ENCODE data around the gene ZNF277. TPM values are rescaled to one million over a fixed set of nuclear protein-coding genes. Genes with fewer than 3 reads are reported as not detected.
A peak's percentile ranks its signal among the peaks of the same experiment; 100 is the strongest.

The ZNF277 gene
- polyA plus RNA-seq, 2 of the 4 experiments (the other 2 are of a cell fraction): 23.4 to 31.9 TPM

DNA sequence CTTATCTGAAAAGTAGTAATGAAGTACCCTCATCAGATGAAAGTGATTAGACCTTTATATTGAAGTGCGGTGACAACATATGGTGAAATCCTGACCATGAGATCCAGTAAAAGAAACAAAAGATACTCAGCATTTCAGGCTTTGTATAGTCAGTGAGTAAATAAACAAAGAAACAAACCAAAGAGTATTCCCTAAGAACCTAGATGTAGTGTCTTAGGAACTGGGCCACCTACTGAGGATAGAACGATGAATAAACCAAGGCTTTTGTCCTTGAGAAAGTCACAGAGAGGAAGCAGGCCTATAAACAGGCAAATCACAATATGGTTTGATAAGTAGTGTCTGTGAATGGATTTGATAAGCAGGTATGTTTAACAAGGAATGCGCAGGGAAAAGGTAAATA is 46.2 kb downstream of the ZNF277 start:
- H3K27ac ChIP-seq: no peak overlapping the region
- CTCF ChIA-PET: no interaction called here
- no peaks in the 10 kb centered on the region for H3K9me3 ChIP-seq
- no peak overlapping the region for H3K4me2 ChIP-seq
- TF ChIP-seq CBX2 (IDR thresholded peaks at IDR 0.05; ENCODE audit: borderline replicate concordance, low read depth) (no peak), ZFP36 (IDR thresholded peaks at IDR 0.05; ENCODE audit: borderline replicate concordance, partially characterized antibody) (no peak), GATA3 (IDR thresholded peaks at IDR 0.05; ENCODE audit: borderline replicate concordance) (no peak), SREBF2 (IDR thresholded peaks at IDR 0.05) (no peak)
- POLR2A ChIA-PET: no interaction called here
- no peak for FAIRE-seq
- no peak for DNase-seq (ENCODE audit: low read depth in 1 of 2, low spot score in 1 of 2)
- no peak for ATAC-seq
- WGBS (ENCODE audit: missing lambda C conversion rate): 98% methylated on average over 3 of the region's 3 CpGs
- no peak overlapping the region for H3K4me3 ChIP-seq
- H3K4me1 ChIP-seq: peaks cover 21% of the 10 kb centered on the region

DNA sequence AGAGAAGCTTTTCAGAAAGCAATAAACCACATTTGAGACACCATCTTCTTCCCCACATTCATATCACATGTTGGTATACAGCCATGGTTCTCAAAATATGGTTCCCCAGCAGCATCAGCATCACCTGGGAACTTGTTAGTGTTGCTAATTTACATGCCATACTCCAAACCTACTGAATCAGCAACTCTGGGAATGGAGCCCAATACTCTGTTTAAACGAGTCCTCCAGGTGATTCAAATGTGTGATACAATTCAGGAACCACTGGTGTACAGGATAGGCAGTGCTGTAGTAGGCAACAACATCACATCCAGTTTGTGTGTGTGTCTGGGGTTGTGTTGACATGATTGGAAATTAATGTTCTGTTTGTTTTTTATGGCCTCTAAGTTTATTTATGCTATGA is 47.7 kb downstream of the ZNF277 start:
- Histone ChIP-seq H3K9me3 (no peaks in the 10 kb centered on the region), H3K27ac (no peak overlapping the region), H3K4me2 (no peak overlapping the region), H3K4me1 (peaks cover 21% of the 10 kb centered on the region), H3K4me3 (no peak overlapping the region)
- ChIA-PET CTCF (no interaction called here), POLR2A (no interaction called here)
- FAIRE-seq: no peak
- no peak for ATAC-seq
- no peak for DNase-seq (ENCODE audit: low read depth in 1 of 2, low spot score in 1 of 2)
- WGBS (ENCODE audit: missing lambda C conversion rate): 85% methylated on average over 1 of the region's 1 CpG
- no peak for TF ChIP-seq SMC3 (IDR thresholded peaks at IDR 0.05)
- TF ChIP-seq EHMT2 (IDR thresholded peaks at IDR 0.05; ENCODE audit: low read depth): no peak
- TF ChIP-seq, protein P1, sequence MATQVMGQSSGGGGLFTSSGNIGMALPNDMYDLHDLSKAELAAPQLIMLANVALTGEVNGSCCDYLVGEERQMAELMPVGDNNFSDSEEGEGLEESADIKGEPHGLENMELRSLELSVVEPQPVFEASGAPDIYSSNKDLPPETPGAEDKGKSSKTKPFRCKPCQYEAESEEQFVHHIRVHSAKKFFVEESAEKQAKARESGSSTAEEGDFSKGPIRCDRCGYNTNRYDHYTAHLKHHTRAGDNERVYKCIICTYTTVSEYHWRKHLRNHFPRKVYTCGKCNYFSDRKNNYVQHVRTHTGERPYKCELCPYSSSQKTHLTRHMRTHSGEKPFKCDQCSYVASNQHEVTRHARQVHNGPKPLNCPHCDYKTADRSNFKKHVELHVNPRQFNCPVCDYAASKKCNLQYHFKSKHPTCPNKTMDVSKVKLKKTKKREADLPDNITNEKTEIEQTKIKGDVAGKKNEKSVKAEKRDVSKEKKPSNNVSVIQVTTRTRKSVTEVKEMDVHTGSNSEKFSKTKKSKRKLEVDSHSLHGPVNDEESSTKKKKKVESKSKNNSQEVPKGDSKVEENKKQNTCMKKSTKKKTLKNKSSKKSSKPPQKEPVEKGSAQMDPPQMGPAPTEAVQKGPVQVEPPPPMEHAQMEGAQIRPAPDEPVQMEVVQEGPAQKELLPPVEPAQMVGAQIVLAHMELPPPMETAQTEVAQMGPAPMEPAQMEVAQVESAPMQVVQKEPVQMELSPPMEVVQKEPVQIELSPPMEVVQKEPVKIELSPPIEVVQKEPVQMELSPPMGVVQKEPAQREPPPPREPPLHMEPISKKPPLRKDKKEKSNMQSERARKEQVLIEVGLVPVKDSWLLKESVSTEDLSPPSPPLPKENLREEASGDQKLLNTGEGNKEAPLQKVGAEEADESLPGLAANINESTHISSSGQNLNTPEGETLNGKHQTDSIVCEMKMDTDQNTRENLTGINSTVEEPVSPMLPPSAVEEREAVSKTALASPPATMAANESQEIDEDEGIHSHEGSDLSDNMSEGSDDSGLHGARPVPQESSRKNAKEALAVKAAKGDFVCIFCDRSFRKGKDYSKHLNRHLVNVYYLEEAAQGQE (IDR thresholded peaks at IDR 0.05): no peak
- TF ChIP-seq CHD4 (IDR thresholded peaks at IDR 0.05; ENCODE audit: borderline replicate concordance): no peak
- TF ChIP-seq JUN (IDR thresholded peaks at IDR 0.05): no peak
- TF ChIP-seq, protein P2, sequence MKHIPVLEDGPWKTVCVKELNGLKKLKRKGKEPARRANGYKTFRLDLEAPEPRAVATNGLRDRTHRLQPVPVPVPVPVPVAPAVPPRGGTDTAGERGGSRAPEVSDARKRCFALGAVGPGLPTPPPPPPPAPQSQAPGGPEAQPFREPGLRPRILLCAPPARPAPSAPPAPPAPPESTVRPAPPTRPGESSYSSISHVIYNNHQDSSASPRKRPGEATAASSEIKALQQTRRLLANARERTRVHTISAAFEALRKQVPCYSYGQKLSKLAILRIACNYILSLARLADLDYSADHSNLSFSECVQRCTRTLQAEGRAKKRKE (CRISPR knock-in tag; IDR thresholded peaks at IDR 0.05; ENCODE audit: low read depth): no peak
- TF ChIP-seq HOXA7 (CRISPR knock-in tag; IDR thresholded peaks at IDR 0.05): no peak
- no peak for TF ChIP-seq POLR2A (IDR thresholded peaks at IDR 0.05; ENCODE audit: low read length)
- TF ChIP-seq, protein P3, sequence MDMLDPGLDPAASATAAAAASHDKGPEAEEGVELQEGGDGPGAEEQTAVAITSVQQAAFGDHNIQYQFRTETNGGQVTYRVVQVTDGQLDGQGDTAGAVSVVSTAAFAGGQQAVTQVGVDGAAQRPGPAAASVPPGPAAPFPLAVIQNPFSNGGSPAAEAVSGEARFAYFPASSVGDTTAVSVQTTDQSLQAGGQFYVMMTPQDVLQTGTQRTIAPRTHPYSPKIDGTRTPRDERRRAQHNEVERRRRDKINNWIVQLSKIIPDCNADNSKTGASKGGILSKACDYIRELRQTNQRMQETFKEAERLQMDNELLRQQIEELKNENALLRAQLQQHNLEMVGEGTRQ (IDR thresholded peaks at IDR 0.05): no peak

DNA sequence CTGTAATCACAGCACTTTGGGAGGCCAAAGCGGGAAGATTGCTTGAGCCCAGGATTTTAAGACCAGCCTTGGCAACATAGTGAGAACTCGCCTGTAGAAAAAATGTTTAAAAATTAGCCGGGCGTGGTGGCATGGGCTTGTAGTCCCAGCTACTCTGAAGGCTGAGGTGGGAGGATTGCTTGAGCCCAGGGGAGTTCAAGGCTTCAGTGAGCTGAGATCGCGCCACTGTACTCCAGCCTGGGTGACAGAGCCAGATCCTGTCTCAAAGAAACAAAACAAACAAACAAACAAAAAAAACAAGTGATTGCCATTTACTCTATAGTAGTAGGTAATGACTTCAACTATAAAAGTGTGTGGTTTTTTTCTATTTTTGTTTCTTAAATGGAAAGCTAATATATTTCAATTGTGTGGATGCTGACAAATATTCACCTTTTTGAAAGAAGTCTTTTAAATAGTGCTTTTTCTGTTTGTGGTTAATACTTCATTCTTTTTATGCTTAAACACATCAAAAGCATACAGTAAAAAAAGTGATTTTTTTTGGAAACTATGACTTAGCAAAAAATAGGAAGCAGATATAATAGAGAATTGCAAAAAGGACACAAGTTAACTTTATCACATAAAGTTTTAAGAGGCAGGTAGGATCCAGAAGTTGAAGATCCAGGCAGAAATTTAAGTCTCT is 48.4 kb downstream of the ZNF277 start:
- DNase-seq (ENCODE audit: low read depth in 1 of 2, low spot score in 1 of 2) (no peak), ATAC-seq (no peak), FAIRE-seq (peak; percentile 56)
- CTCF ChIA-PET: no interaction called here
- TF ChIP-seq JUNB (IDR thresholded peaks at IDR 0.05) (no peak), CHD2 (IDR thresholded peaks at IDR 0.05; ENCODE audit: low read length, partially characterized antibody) (no peak), EP300 (IDR thresholded peaks at IDR 0.05) (no peak), MAFK (IDR thresholded peaks at IDR 0.05; ENCODE audit: partially characterized antibody) (peak; percentile 62)
- TF ChIP-seq, protein P3 (IDR thresholded peaks at IDR 0.05): no peak
- POLR2A ChIA-PET: no interaction called here
- H3K4me3 ChIP-seq: no peak overlapping the region
- H3K9me3 ChIP-seq: no peaks in the 10 kb centered on the region
- peaks cover 21% of the 10 kb centered on the region for H3K4me1 ChIP-seq
- H3K27ac ChIP-seq: no peak overlapping the region
- WGBS (ENCODE audit: missing lambda C conversion rate): 86% methylated on average over 6 of the region's 6 CpGs
- 0 out of 3 replicates have a peak overlapping the region, but pooled peaks have one; percentile 5 for H3K4me2 ChIP-seq
